ENCODE results near the gene THSD4.
A peak's percentile ranks its signal among the peaks of the same experiment; 100 is the strongest.

- TF ChIP-seq CTCF (conservative IDR thresholded peaks at IDR 0.05) (peak; percentile 86), ZFX (IDR thresholded peaks at IDR 0.05) (no peak)
These were observed 536.5 kb downstream of the THSD4 start for GRCh38 chr15:71651750-71652186.

Measured in C4-2B (cell line).